C4-2B (cell line): Measurements from ENCODE around the gene MS4A6A.

Experiments
- CTCF ChIP-seq: fragments of 450-650 bp; conservative IDR thresholded peaks from 2 replicates; pipeline ENCODE4 v1.5.1; 2017; ENCODE audit warnings: mild to moderate bottlenecking
- ZFX ChIP-seq: fragments of 450-650 bp; IDR thresholded peaks from 2 replicates; pipeline ENCODE4 v1.6.1; 2017

- TF ChIP-seq CTCF = no peak
- TF ChIP-seq ZFX = no peak
These were observed 51.0 kb downstream of the MS4A6A start for GRCh38 chr11:60131912-60132311.
